ENCODE results near the gene SERGEF. TPM values are rescaled to one million over a fixed set of nuclear protein-coding genes. Genes with fewer than 3 reads are reported as not detected.

SERGEF gene
- total and polyA plus RNA-seq, 12 donors, result 14.8 to 105 (median 19.9) TPM

GRCh38 chr11:18022419-18022818 is 9.6 kb upstream of the SERGEF start:
- no peaks in the 10 kb centered on the region for H3K27me3 ChIP-seq
- H3K36me3 ChIP-seq, result no peaks in the 10 kb centered on the region
- H3K27ac ChIP-seq, result no peak overlapping the region
- DNase-seq (no peak), ATAC-seq (no peak)
- WGBS, 2 donors, result 86 to 92% methylated on average over 1 of the region's 1 CpG
- H3K9me3 ChIP-seq, result no peaks in the 10 kb centered on the region
- intact Hi-C loops (cut with DNase I), result no loop called here
- TF ChIP-seq CTCF (IDR thresholded peaks at IDR 0.05), result no peak
- no peaks in the 10 kb centered on the region for H3K4me1 ChIP-seq
- H3K4me3 ChIP-seq, result no peak overlapping the region

- TF ChIP-seq CTCF (IDR thresholded peaks at IDR 0.05), result no peak
- H3K9me3 ChIP-seq, result no peaks in the 10 kb centered on the region
These were observed 6.8 kb upstream of the SERGEF start for GRCh38 chr11:18019650-18020049.

GRCh38 chr11:18016789-18017188 is 3.9 kb upstream of the SERGEF start:
- intact Hi-C loops (cut with DNase I), result loop anchor here in 2 of 10 donors (10.0 kb wide), 1 partner anchor 88 kb away; the partner anchor contains the start of gene SAAL1 (in 2 of the 2)
- H3K9me3 ChIP-seq, result no peaks in the 10 kb centered on the region
- TF ChIP-seq CTCF (IDR thresholded peaks at IDR 0.05), result no peak
- DNase-seq (no peak), ATAC-seq (no peak)
- H3K27me3 ChIP-seq, result no peaks in the 10 kb centered on the region
- H3K4me3 ChIP-seq, result no peak overlapping the region
- no peaks in the 10 kb centered on the region for H3K36me3 ChIP-seq
- WGBS, 2 donors, result 83 to 86% methylated on average over 2 of the region's 2 CpGs
- H3K27ac ChIP-seq, result no peak overlapping the region
- H3K4me1 ChIP-seq, result peaks cover 0 to 17% (median 11%) of the 10 kb centered on the region in 9 donors

More at GRCh38 chr11:18019650-18020049, 6.8 kb upstream of the SERGEF start:
- DNase-seq (no peak), ATAC-seq (no peak)
- no peak overlapping the region for H3K4me3 ChIP-seq
- no peaks in the 10 kb centered on the region for H3K4me1 ChIP-seq
- intact Hi-C loops (cut with DNase I), result loop anchor here in 2 of 10 donors (10.0 kb wide), 1 partner anchor 85 kb away; the partner anchor contains the start of gene SAAL1 (in 2 of the 2)
- no peaks in the 10 kb centered on the region for H3K36me3 ChIP-seq
- H3K27me3 ChIP-seq, result no peaks in the 10 kb centered on the region
- H3K27ac ChIP-seq, result no peak overlapping the region

- no peak overlapping the region for H3K27ac ChIP-seq
- H3K4me3 ChIP-seq, result no peak overlapping the region
- no peak for DNase-seq
- H3K4me1 ChIP-seq, result peaks cover 0 to 19% (median 11%) of the 10 kb centered on the region in 9 donors
- TF ChIP-seq CTCF (IDR thresholded peaks at IDR 0.05), result no peak
- H3K36me3 ChIP-seq, result no peaks in the 10 kb centered on the region
- no peaks in the 10 kb centered on the region for H3K27me3 ChIP-seq
- intact Hi-C loops (cut with DNase I), result loop anchor here in 3 of 10 donors (5.0 to 10.0 kb wide), 2 partner anchors 90 to 92 kb away; partner anchors contain the start of gene SAAL1 (in 3 of the 3)
- peaks cover 0 to 5% (median 0%) of the 10 kb centered on the region in 11 donors for H3K9me3 ChIP-seq
- ATAC-seq, result no peak
These were observed 2.0 kb upstream of the SERGEF start for GRCh38 chr11:18014876-18015275.

Measured in heart right ventricle (tissue), 16 donors.